Activated T-helper 17 cell treated with anti-CD3 and anti-CD28 coated beads, Interleukin-2, amount 50 U/mL, for 72 hours (primary cell): ENCODE data around the gene CD248. TPM values are rescaled to one million over a fixed set of nuclear protein-coding genes. Genes with fewer than 3 reads are reported as not detected.

Experiments
- total RNA-seq, 2 donors: library from RNA; stranded (reverse); gene quantifications; one replicate each; pipeline ENCODE4 v1.2.3, GENCODE V29; 2022

The CD248 gene
- total RNA-seq, 2 donors from 2014 or later = not detected

Other genes with a start within 250 kb of the CD248 start
- gene PACS1, start 246.8 kb downstream of the CD248 start, total RNA-seq = 100 to 1,000 TPM in 1 of 2 donors, 10 to 100 TPM in 1; 84.5 to 105 TPM
- 10 to 100 TPM; 38.3 to 45.2 TPM for gene KLC2, start 59.3 kb downstream of the CD248 start, total RNA-seq
- 100 to 1,000 TPM; 116 to 178 TPM for gene RAB1B, start 48.4 kb downstream of the CD248 start, total RNA-seq
- gene CNIH2, start 38.9 kb downstream of the CD248 start, total RNA-seq = 1 to 10 TPM; 3.9 to 5.0 TPM
- 10 to 100 TPM; 41.2 to 68.3 TPM for gene YIF1A, start 27.9 kb downstream of the CD248 start, total RNA-seq
- not detected for gene TMEM151A, start 25.1 kb downstream of the CD248 start, total RNA-seq
- gene RIN1, start 19.4 kb upstream of the CD248 start, total RNA-seq = 1 to 10 TPM; 1.6 to 3.4 TPM
- 10 to 100 TPM; 21.6 to 41.7 TPM for gene BRMS1, start 28.1 kb upstream of the CD248 start, total RNA-seq
- 10 to 100 TPM in 1 of 2 donors, 1 to 10 TPM in 1; 7.7 to 12.9 TPM for gene B4GAT1, start 30.6 kb upstream of the CD248 start, total RNA-seq
- gene SLC29A2, start 54.7 kb upstream of the CD248 start, total RNA-seq = 1 to 10 TPM; 7.6 to 9.1 TPM
- gene NPAS4, start 104.0 kb upstream of the CD248 start, total RNA-seq = under 1 TPM; 0.21 to 0.28 TPM
- gene MRPL11, start 121.8 kb upstream of the CD248 start, total RNA-seq = 100 to 1,000 TPM in 1 of 2 donors, 10 to 100 TPM in 1; 56.1 to 131 TPM
- gene PELI3, start 149.9 kb upstream of the CD248 start, total RNA-seq = 10 to 100 TPM in 1 of 2 donors, 1 to 10 TPM in 1; 8.1 to 17.5 TPM
- 100 to 1,000 TPM in 1 of 2 donors, 10 to 100 TPM in 1; 67.9 to 117 TPM for gene DPP3, start 163.4 kb upstream of the CD248 start, total RNA-seq
- 10 to 100 TPM; 16.4 to 17.2 TPM for gene BBS1, start 193.6 kb upstream of the CD248 start, total RNA-seq
- 10 to 100 TPM in 1 of 2 donors, 1 to 10 TPM in 1; 8.7 to 12.6 TPM for gene ZDHHC24, start 229.0 kb upstream of the CD248 start, total RNA-seq
- gene ACTN3, start 229.9 kb upstream of the CD248 start, total RNA-seq = 1 to 10 TPM in 1 of 2 donors, under 1 TPM in 1; 0.58 to 3.0 TPM